Pancreas (tissue), 10 donors: ENCODE data around the gene RASAL2. TPM values are rescaled to one million over a fixed set of nuclear protein-coding genes. Genes with fewer than 3 reads are reported as not detected.
"Not testable (repeated sequence)": the region's sequence is repeated elsewhere in the genome, so short reads cannot be mapped to it uniquely, and the experiment has no call there.

ENCODE experiments used
- ATAC-seq, 4 donors: fragments of 200-7000 bp; cut with Tn5 transposase; one replicate each; pipeline versions ENCODE4 v1.8.0 to v1.9.1; 2020; ENCODE audit warnings: mild to moderate bottlenecking in 4 of 4, moderate library complexity in 4 of 4
- DNase-seq, 6 donors: peaks; one replicate each; pipeline ENCODE4 v3.0.0-alpha.2; 2020
- FAIRE-seq: peaks from 2 replicates; lab custom pipeline; 2012; peaks lifted over from hg19 to GRCh38; lab: Jason Lieb, UNC
- H3K27ac ChIP-seq, 4 donors: fragments of 200-600 bp; sonication (generic); 1 replicate in 3 of 4; 2 replicates in 1 of 4; pipeline versions ENCODE4 v1.5.0 to v1.8.0; 2020
- H3K27me3 ChIP-seq, 4 donors: fragments of 200-600 bp; one replicate each; pipeline ENCODE4 v1.8.0; 2021
- H3K36me3 ChIP-seq, 3 donors: fragments of 200-600 bp; sonication (generic) in 1 of 3; one replicate each; pipeline versions ENCODE4 v1.5.0 to v1.8.0; 2020 to 2021
- H3K4me1 ChIP-seq, 3 donors: fragments of 200-600 bp; one replicate each; pipeline ENCODE4 v1.8.0; 2021
- H3K4me3 ChIP-seq, 4 donors: fragments of 200-600 bp; sonication (generic) in 2 of 4; one replicate each; pipeline versions ENCODE4 v1.5.0 to v1.8.0; 2020 to 2021
- H3K9me3 ChIP-seq, 4 donors: fragments of 200-600 bp; one replicate each; pipeline ENCODE4 v1.8.0; 2021
- CTCF ChIP-seq, 4 donors: fragments of 200-600 bp; sonication (generic) in 3 of 4; IDR thresholded peaks; one replicate each; pipeline versions ENCODE4 v1.5.0 to v1.8.0; 2021; ENCODE audit warnings: antibody characterized with exemption in 4 of 4
- WGBS, 2 donors: extraction: QIAGEN DNeasy Blood & Tissue Kit; methylation state at CpG; one replicate each; pipeline ENCODE4 v1.1.7; 2013; 5-methylcytosine and 5-hydroxymethylcytosine counted together
- intact Hi-C, 3 donors: fragments of 100-400 bp; cut with DNase I; formaldehyde crosslinking; loops; one replicate each; pipeline versions ENCODE4 v1.11.1 to v1.14.2; 2022
- polyA plus RNA-seq, 2 donors: library from polyadenylated mRNA; stranded (reverse); fragments of 200-250 nt; gene quantifications; one replicate each; pipeline ENCODE4 v1.2.3, GENCODE V29; 2013
- total RNA-seq, 6 donors: library from RNA; stranded (reverse); fragmentation: NEBNext Ultra II Directional in 4 of 6; extraction: Animal tissue kit (Norgen Biotek cat#: 25700) in 4 of 6; gene quantifications; one replicate each; pipeline versions ENCODE4 v1.2.1 to v1.2.4, GENCODE V29; 2021 to 2023
- donor health status: healthy with polysubstance abuse.
- donor health status: DM: no; HTN: no; CAD: no; lungs with moderate emphysema.
- donor health status: DM: no; HTN: no; CAD: no.
- donor health status: control.
- donor health status: control.
- donor health status: Bipolar disorder and iron deficiency.
- donor health status: DM: yes; HTN: yes; CAD: no.
- donor health status: DM: no; HTN: no; CAD: no.
- donor health status: DM: no; HTN: no; CAD: no.
- donor health status: DM: yes; HTN: yes; CAD: no.

RASAL2 gene
- total and polyA plus RNA-seq, 8 donors = 2.5 to 12.9 (median 4.9) TPM

- H3K4me3 ChIP-seq = no peak overlapping the region
- no peaks in the 10 kb centered on the region for H3K9me3 ChIP-seq
- H3K27ac ChIP-seq = no peak overlapping the region
- 92 to 97% methylated on average over 4 of the region's 4 CpGs for WGBS, 2 donors
- ATAC-seq (no peak), FAIRE-seq (no peak), DNase-seq (no peak)
- H3K36me3 ChIP-seq = no peaks in the 10 kb centered on the region
- intact Hi-C loops = no loop called here
- H3K4me1 ChIP-seq = peaks cover 0 to 5% (median 3%) of the 10 kb centered on the region in 3 donors
- TF ChIP-seq CTCF (IDR thresholded peaks at IDR 0.05) = no peak
- no peaks in the 10 kb centered on the region for H3K27me3 ChIP-seq
Observed at GRCh38 chr1:178120088-178120487, 26.2 kb downstream of the RASAL2 start.

GRCh38 chr1:178120520-178121052, 26.7 kb downstream of the RASAL2 start:
- H3K36me3 ChIP-seq, DNase-seq, H3K4me1 ChIP-seq, H3K27ac ChIP-seq, intact Hi-C loops, H3K27me3 ChIP-seq, FAIRE-seq, H3K9me3 ChIP-seq, H3K4me3 ChIP-seq, ATAC-seq: not testable (repeated sequence)
- 95% methylated on average over 7 of the region's 7 CpGs for whole genome bisulfite sequencing, 2 donors

- no peak for TF ChIP-seq CTCF (IDR thresholded peaks at IDR 0.05)
- ATAC-seq (no peak), DNase-seq (no peak), FAIRE-seq (no peak)
- 70 to 80% methylated on average over 4 of the region's 4 CpGs for WGBS, 2 donors
- no peaks in the 10 kb centered on the region for H3K36me3 ChIP-seq
- no peaks in the 10 kb centered on the region for H3K27me3 ChIP-seq
- H3K4me1 ChIP-seq = peaks cover 0 to 8% (median 5%) of the 10 kb centered on the region in 3 donors
- intact Hi-C loops = no loop called here
- H3K9me3 ChIP-seq = no peaks in the 10 kb centered on the region
- H3K27ac ChIP-seq = no peak overlapping the region
- H3K4me3 ChIP-seq = no peak overlapping the region
Observed at GRCh38 chr1:178121883-178122282, 28.0 kb downstream of the RASAL2 start.

DNA sequence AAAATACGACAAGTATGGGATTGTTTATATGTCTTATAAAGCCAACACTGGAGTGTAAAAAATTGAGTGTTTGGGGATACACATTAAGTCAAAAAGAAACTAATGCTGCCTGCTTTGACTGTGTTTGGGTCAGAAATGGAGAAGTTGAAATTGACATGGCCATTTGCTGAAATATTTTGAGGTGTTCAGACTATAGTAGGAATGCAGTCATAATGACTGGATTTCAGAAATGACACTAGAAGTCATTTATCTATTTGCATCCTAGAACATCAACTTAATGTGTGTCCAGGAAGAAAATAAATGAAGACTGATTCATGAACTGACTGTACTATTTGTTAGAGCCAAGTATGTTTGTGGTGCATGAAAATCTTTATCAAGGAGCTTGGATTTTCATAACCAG, 28.4 kb downstream of the RASAL2 start:
- TF ChIP-seq CTCF (IDR thresholded peaks at IDR 0.05) = no peak
- Histone ChIP-seq H3K9me3 (no peaks in the 10 kb centered on the region), H3K27me3 (no peaks in the 10 kb centered on the region), H3K27ac (no peak overlapping the region), H3K4me3 (no peak overlapping the region), H3K4me1 (peaks cover 0 to 12% (median 5%) of the 10 kb centered on the region in 3 donors), H3K36me3 (no peaks in the 10 kb centered on the region)
- WGBS, 2 donors = 90 to 96% methylated on average over 1 of the region's 1 CpG
- no peak for ATAC-seq
- intact Hi-C loops = no loop called here
- DNase-seq = no peak
- FAIRE-seq = no peak

GRCh38 chr1:178124115-178124514, 30.2 kb downstream of the RASAL2 start:
- ATAC-seq (no peak), DNase-seq (no peak), FAIRE-seq (no peak)
- intact Hi-C loops = no loop called here
- no peaks in the 10 kb centered on the region for H3K36me3 ChIP-seq
- no peak overlapping the region for H3K4me3 ChIP-seq
- H3K27ac ChIP-seq = no peak overlapping the region
- no peak for TF ChIP-seq CTCF (IDR thresholded peaks at IDR 0.05)
- H3K27me3 ChIP-seq = no peaks in the 10 kb centered on the region
- H3K4me1 ChIP-seq = peaks cover 0 to 14% (median 5%) of the 10 kb centered on the region in 3 donors
- H3K9me3 ChIP-seq = no peaks in the 10 kb centered on the region
